HEK293T (cell line): Measurements from ENCODE around the gene ZNF805.

ENCODE experiments used
- ARNT ChIP-seq: fragments of 450-650 bp; IDR thresholded peaks from 2 replicates; pipeline ENCODE4 v1.6.1; 2017; ENCODE audit warnings: mild to moderate bottlenecking
- BHLHE40 ChIP-seq: fragments of 450-650 bp; IDR thresholded peaks from 2 replicates; pipeline ENCODE4 v1.6.1; 2016; ENCODE audit warnings: mild to moderate bottlenecking, moderate library complexity, borderline replicate concordance
- CTBP1 ChIP-seq: fragments of 450-650 bp; IDR thresholded peaks from 2 replicates; pipeline ENCODE4 v1.6.1; 2016; ENCODE audit warnings: borderline replicate concordance
- FOXM1 ChIP-seq: fragments of 450-650 bp; IDR thresholded peaks from 2 replicates; pipeline ENCODE4 v1.6.1; 2017; ENCODE audit warnings: mild to moderate bottlenecking, borderline replicate concordance
- HDGF ChIP-seq: fragments of 450-650 bp; IDR thresholded peaks from 2 replicates; pipeline ENCODE4 v1.6.1; 2017; ENCODE audit warnings: antibody characterized with exemption, borderline replicate concordance
- NFRKB ChIP-seq: fragments of 450-650 bp; IDR thresholded peaks from 2 replicates; pipeline ENCODE4 v1.6.1; 2016; ENCODE audit warnings: mild to moderate bottlenecking, moderate library complexity
- SUZ12 ChIP-seq: fragments of 450-650 bp; IDR thresholded peaks from 2 replicates; pipeline ENCODE4 v1.6.1; 2016; ENCODE audit warnings: mild to moderate bottlenecking
- TARDBP ChIP-seq: fragments of 450-650 bp; IDR thresholded peaks from 2 replicates; pipeline ENCODE4 v1.6.1; 2016
- ZNF384 ChIP-seq: fragments of 450-650 bp; IDR thresholded peaks from 2 replicates; pipeline ENCODE4 v1.6.1; 2016
- TF ChIP-seq, protein P1 (sequence below): fragments of 450-650 bp; IDR thresholded peaks from 2 replicates; pipeline ENCODE4 v1.6.1; 2016

DNA sequence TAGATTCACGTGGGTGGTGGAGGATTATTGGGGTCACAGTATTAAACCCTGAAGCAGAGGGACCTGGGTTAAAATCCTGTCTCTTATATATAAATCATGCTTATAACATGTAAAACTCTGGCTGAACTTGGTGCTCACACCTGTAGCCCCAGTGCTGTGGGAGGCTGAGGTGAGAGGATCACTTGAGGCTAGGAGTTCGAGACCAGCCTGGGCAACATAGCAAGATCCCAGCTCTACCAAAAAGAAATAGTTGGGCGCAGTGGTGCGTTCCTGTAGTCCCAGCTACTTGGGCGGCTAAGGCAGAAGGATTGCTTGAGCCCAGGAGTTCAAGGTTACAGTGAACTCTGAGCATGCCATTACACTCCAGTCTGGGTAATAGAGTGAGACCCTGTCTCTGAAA is 2.4 kb downstream of the ZNF805 start:
- TF ChIP-seq NFRKB, result no peak
- no peak for TF ChIP-seq FOXM1
- TF ChIP-seq BHLHE40, result no peak
- TF ChIP-seq, protein P1, sequence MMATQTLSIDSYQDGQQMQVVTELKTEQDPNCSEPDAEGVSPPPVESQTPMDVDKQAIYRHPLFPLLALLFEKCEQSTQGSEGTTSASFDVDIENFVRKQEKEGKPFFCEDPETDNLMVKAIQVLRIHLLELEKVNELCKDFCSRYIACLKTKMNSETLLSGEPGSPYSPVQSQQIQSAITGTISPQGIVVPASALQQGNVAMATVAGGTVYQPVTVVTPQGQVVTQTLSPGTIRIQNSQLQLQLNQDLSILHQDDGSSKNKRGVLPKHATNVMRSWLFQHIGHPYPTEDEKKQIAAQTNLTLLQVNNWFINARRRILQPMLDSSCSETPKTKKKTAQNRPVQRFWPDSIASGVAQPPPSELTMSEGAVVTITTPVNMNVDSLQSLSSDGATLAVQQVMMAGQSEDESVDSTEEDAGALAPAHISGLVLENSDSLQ, result no peak
- no peak for TF ChIP-seq TARDBP
- TF ChIP-seq HDGF, result no peak
- no peak for TF ChIP-seq SUZ12
- TF ChIP-seq CTBP1, result no peak
- TF ChIP-seq ARNT, result no peak
- no peak for TF ChIP-seq ZNF384
